ENCODE measurements around the gene TRIP10. TPM values are rescaled to one million over a fixed set of nuclear protein-coding genes. Genes with fewer than 3 reads are reported as not detected.
"Not testable (repeated sequence)": the region's sequence is repeated elsewhere in the genome, so short reads cannot be mapped to it uniquely, and the experiment has no call there.

The TRIP10 gene
- total and polyA plus RNA-seq, 10 of the 15 experiments (the other 5 are each of a cell fraction or from before 2014, with no cell fraction given) = 0.79 to 54.5 (median 32.5) TPM

GRCh38 chr19:6769006-6769619 lies 29.6 kb downstream of the TRIP10 start:
- Histone ChIP-seq H3K9me3 (replicated peaks; ENCODE audit: control insufficient read depth, insufficient read depth, low read length) (no peaks in the 10 kb centered on the region), H3K27ac (ENCODE audit: control insufficient read depth, insufficient read depth) (no peak overlapping the region), H4K20me1 (ENCODE audit: control insufficient read depth, insufficient read depth) (no peaks in the 10 kb centered on the region), H3K4me2 (ENCODE audit: control insufficient read depth, insufficient read depth) (no peak overlapping the region), H3K27me3 (replicated peaks in 1 of 2; ENCODE audit: control insufficient read depth in 2 of 2, insufficient read depth in 2 of 2, low read length in 1 of 2) (no peaks in the 10 kb centered on the region), H3K4me3 (no peak overlapping the region), H3K79me2 (ENCODE audit: control insufficient read depth, insufficient read depth, low read length) (peaks cover 24% of the 10 kb centered on the region), H3K36me3 (ENCODE audit: control insufficient read depth in 2 of 2, insufficient read depth in 2 of 2, low read length in 1 of 2) (no peaks in the 10 kb centered on the region), H3K4me1 (ENCODE audit: control insufficient read depth, insufficient read depth, low read length) (peaks cover 23% of the 10 kb centered on the region), H2AFZ (ENCODE audit: control insufficient read depth, low read depth, low read length) (no peak overlapping the region), H3K9ac (ENCODE audit: control insufficient read depth, insufficient read depth, low read length) (no peak overlapping the region)
- RAD21 ChIA-PET (ENCODE audit: unreplicated experiment) = interaction anchor here (1.5 to 8.3 kb wide), 5 partner anchors 31 to 252 kb away, joined by 8 to 98 read pairs (median 10); partner anchors contain the start of gene GPR108
- WGBS (ENCODE audit: insufficient coverage, insufficient replicate concordance, low lambda C conversion rate, missing lambda C conversion rate) = 32% methylated on average over 11 of the region's 11 CpGs
- no peak for FAIRE-seq
- DNase-seq (ENCODE audit: low read depth, low spot score) = no peak
- in situ Hi-C loops (cut with MboI) (no loop called here), intact Hi-C loops (cut with micrococcal nuclease; ENCODE audit: unreplicated experiment) (loop anchor here (2.0 to 5.0 kb wide), 2 partner anchors 177 to 252 kb away; partner anchors contain the start of gene CD70)
- TF ChIP-seq CTCF (IDR thresholded peaks at IDR 0.05 in 2 of 3, conservative IDR thresholded peaks at IDR 0.05 in 1 of 3; ENCODE audit: control insufficient read depth in 2 of 3, extremely low read depth in 1 of 3, insufficient read depth in 1 of 3, low read depth in 3 of 3, low read length in 3 of 3) = peak; percentile 25 to 40 (median 31); a peak in 3 of 6 replicates
- TF ChIP-seq RAD21 (IDR thresholded peaks at IDR 0.05; ENCODE audit: insufficient read depth, low read depth, low read length) = peak; percentile 58
- peak; percentile 42; the same call in 1 of the 2 replicates for TF ChIP-seq GATAD2B (conservative IDR thresholded peaks at IDR 0.05; ENCODE audit: low read depth)
- TF ChIP-seq NR2C2 (IDR thresholded peaks at IDR 0.05; ENCODE audit: borderline replicate concordance, control insufficient read depth, insufficient read length, low read depth) = no peak
- TF ChIP-seq IKZF2 (IDR thresholded peaks at IDR 0.05) = no peak
- CTCF ChIA-PET = interaction anchor here (0.5 to 7.3 kb wide), 18 partner anchors 10 to 253 kb away, joined by 3 to 79 read pairs (median 4); partner anchors contain the start of genes CD70 and GPR108
- no TSS peak for BruUV-seq (replicated peaks)
- POLR2A ChIA-PET = interaction anchor here (0.7 to 3.0 kb wide), 5 partner anchors 32 to 251 kb away, joined by 3 to 19 read pairs (median 5); partner anchors contain the start of gene GPR108
- SMC1A ChIA-PET (ENCODE audit: uncharacterized antibody, unreplicated experiment) = interaction anchor here (0.7 to 4.0 kb wide), 13 partner anchors 12 to 300 kb away, joined by 3 to 37 read pairs (median 4); partner anchors contain the start of genes GPR108 and ZNF557
- no peak for ATAC-seq

GRCh38 chr19:6771648-6772027 lies 32.2 kb downstream of the TRIP10 start:
- Histone ChIP-seq H3K4me1 (ENCODE audit: control insufficient read depth, insufficient read depth, low read length) (peaks cover 22% of the 10 kb centered on the region), H3K4me3 (peak overlapping the region; percentile 96; the same call in 1 of the 2 replicates), H3K79me2 (ENCODE audit: control insufficient read depth, insufficient read depth, low read length) (peaks cover 37% of the 10 kb centered on the region)
- ChIA-PET POLR2A (interaction anchor here (0.7 to 4.3 kb wide), 7 partner anchors 10 to 399 kb away, joined by 3 to 72 read pairs (median 8); partner anchors contain the start of gene ALKBH7), CTCF (interaction anchor here (0.7 to 7.3 kb wide), 11 partner anchors 11 to 141 kb away, joined by 3 to 79 read pairs (median 4); partner anchors contain the start of gene GPR108), SMC1A (ENCODE audit: uncharacterized antibody, unreplicated experiment) (interaction anchor here (0.7 to 5.0 kb wide), 9 partner anchors 20 to 171 kb away, joined by 3 to 36 read pairs (median 8); partner anchors contain the start of gene GPR108), RAD21 (ENCODE audit: unreplicated experiment) (interaction anchor here (0.7 to 8.3 kb wide), 6 partner anchors 8 to 255 kb away, joined by 3 to 98 read pairs (median 14); partner anchors contain the start of gene GPR108)
- H3K36me3 ChIP-seq (ENCODE audit: control insufficient read depth in 2 of 2, insufficient read depth in 2 of 2, low read length in 1 of 2); in situ Hi-C loops (cut with MboI); H3K27ac ChIP-seq (ENCODE audit: control insufficient read depth, insufficient read depth); FAIRE-seq; H2AFZ ChIP-seq (ENCODE audit: control insufficient read depth, low read depth, low read length); H3K9me3 ChIP-seq (replicated peaks; ENCODE audit: control insufficient read depth, insufficient read depth, low read length); H3K9ac ChIP-seq (ENCODE audit: control insufficient read depth, insufficient read depth, low read length); H4K20me1 ChIP-seq (ENCODE audit: control insufficient read depth, insufficient read depth); ATAC-seq; DNase-seq (ENCODE audit: low read depth, low spot score); H3K4me2 ChIP-seq (ENCODE audit: control insufficient read depth, insufficient read depth); BruUV-seq (replicated peaks); H3K27me3 ChIP-seq (replicated peaks in 1 of 2; ENCODE audit: control insufficient read depth in 2 of 2, insufficient read depth in 2 of 2, low read length in 1 of 2): not testable (repeated sequence)
- WGBS (ENCODE audit: insufficient coverage, insufficient replicate concordance, low lambda C conversion rate, missing lambda C conversion rate) = 100% methylated on average over 1 of the region's 7 CpGs
- intact Hi-C loops (cut with micrococcal nuclease; ENCODE audit: unreplicated experiment) = loop anchor here (1.0 to 2.0 kb wide), 2 partner anchors 31 to 91 kb away; no protein-coding TSS in a partner anchor

All from GM12878 (cell line).